Uterine smooth muscle cell (primary cell): ENCODE measurements around the gene PDLIM7. TPM values are rescaled to one million over a fixed set of nuclear protein-coding genes. Genes with fewer than 3 reads are reported as not detected.

Experiments
- total RNA-seq: library from RNA; depleted of rRNA; stranded (reverse); fragments of >200 nt; gene quantifications from 2 replicates; pipeline ENCODE4 v1.2.3, GENCODE V29; 2014

Gene PDLIM7
- 109 and 136 TPM in 2 replicates for total RNA-seq

GRCh38 chr5:177497292-177498012 lies at the start of gene PDLIM7:
TSS of gene PDLIM7 (minus strand) at chr5:177497604. CDS start at chr5:177496512, 1,092 bp downstream.

GRCh38 chr5:177516601-177517568 lies 19.5 kb upstream of the PDLIM7 start, which contains the start of gene DDX41:
TSS of gene DDX41 (minus strand) at chr5:177516961. CDS start at chr5:177516945, 16 bp downstream.

DNA sequence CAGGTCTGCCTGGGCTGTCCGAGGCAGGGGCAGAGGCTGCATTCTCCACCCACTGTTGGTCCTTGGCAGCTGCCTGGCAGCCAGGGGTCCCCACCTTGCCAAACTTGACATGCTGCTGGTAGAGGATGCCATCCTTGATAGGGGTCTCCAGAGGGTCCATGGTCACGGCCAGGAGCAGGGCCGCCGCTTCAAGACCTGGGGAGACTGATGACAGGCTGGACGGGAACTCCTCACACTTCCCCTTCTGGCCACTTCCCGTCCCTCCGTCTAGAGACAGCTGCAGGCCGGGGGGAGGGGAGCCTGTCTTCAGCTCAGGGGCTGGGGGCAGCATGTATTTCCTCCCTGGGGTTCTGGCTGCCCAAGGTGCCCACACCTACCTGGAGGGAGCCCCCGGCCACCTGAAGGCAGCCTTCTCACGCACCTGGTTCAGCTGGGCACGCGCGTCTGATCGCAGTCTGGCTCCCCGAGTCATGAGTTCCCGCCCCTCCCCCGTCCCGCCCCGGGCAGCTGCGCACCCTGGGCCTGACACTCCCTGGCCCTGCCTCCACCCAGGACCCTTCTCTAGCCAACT lies 12.1 kb upstream of the PDLIM7 start, which contains the start of gene DOK3:
TSS of gene DOK3 (minus strand) at position 446 of the 571 bp plus-strand sequence. CDS start at position 160, 286 bp downstream.

DNA sequence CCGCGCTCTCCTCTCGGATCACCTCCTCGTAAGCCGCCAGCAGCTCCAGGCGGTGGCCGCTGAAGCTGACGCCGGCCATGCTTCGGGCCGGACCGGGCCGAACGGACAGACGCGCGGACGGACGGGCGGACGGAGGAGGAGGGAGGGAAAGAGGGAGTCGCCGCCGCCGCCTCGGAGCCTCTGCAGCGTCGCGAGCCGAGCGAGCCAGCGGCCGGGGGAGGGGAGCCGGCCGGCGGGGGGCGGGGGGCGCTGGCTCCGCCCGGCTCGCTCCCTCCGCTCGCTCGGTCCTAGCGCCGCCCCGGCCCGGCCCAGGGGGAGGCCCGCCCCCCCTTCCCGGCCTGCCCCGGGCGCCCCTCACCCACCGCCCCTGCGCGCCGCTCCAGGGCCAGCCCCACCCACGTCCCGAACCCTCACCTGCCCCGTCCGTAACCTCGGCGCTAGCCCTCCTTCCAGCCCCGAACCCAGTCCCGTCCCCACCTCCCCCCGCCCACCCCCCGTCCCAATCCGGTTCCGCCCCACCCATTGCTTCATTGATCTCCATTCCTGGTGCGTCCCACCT lies 23.9 kb downstream of the PDLIM7 start, which contains the start of gene DBN1:
TSS of gene DBN1 (minus strand) at position 192 of the 559 bp plus-strand sequence. CDS start at position 79, 113 bp downstream.

GRCh38 chr5:177446200-177447065 lies 51.0 kb downstream of the PDLIM7 start, which contains the start of gene PRR7:
TSS of gene PRR7 (plus strand) at chr5:177446814. CDS start at chr5:177455068, 8,254 bp downstream.

Other genes with a start within 250 kb of the PDLIM7 start
- 21.4 and 36.1 TPM in 2 replicates for gene RAB24, start 193.9 kb downstream of the PDLIM7 start, total RNA-seq
- gene PRELID1, start 193.8 kb downstream of the PDLIM7 start, total RNA-seq: 93.1 and 168 TPM in 2 replicates
- gene MXD3, start 185.7 kb downstream of the PDLIM7 start, total RNA-seq: 9.7 and 32.6 TPM in 2 replicates
- 332 and 487 TPM in 2 replicates for gene LMAN2, start 145.9 kb downstream of the PDLIM7 start, total RNA-seq
- 4.3 and 7.4 TPM in 2 replicates for gene RGS14, start 139.7 kb downstream of the PDLIM7 start, total RNA-seq
- gene SLC34A1, start 113.2 kb downstream of the PDLIM7 start, total RNA-seq: not detected in 2 replicates
- gene PFN3, start 96.9 kb downstream of the PDLIM7 start, total RNA-seq: not detected in 2 replicates
- gene F12, start 88.0 kb downstream of the PDLIM7 start, total RNA-seq: 0.22 and 0.50 TPM in 2 replicates
- gene GRK6, start 70.9 kb downstream of the PDLIM7 start, total RNA-seq: 24.0 and 42.4 TPM in 2 replicates
- 3.7 and 4.9 TPM in 2 replicates for gene PRR7, start 50.8 kb downstream of the PDLIM7 start, total RNA-seq
- 153 and 171 TPM in 2 replicates for gene DBN1, start 24.0 kb downstream of the PDLIM7 start, total RNA-seq
- gene DOK3, start 12.2 kb upstream of the PDLIM7 start, total RNA-seq: 0.62 and 1.3 TPM in 2 replicates
- gene DDX41, start 19.4 kb upstream of the PDLIM7 start, total RNA-seq: 89.5 and 108 TPM in 2 replicates
- gene FAM193B, start 57.0 kb upstream of the PDLIM7 start, total RNA-seq: 21.6 and 26.5 TPM in 2 replicates
- 206 and 238 TPM in 2 replicates for gene TMED9, start 94.6 kb upstream of the PDLIM7 start, total RNA-seq
- gene B4GALT7, start 102.5 kb upstream of the PDLIM7 start, total RNA-seq: 33.9 and 41.0 TPM in 2 replicates